C4-2B (cell line): ENCODE results near the gene AGRP.
A peak's percentile ranks its signal among the peaks of the same experiment; 100 is the strongest.
"Not testable (repeated sequence)": the region's sequence is repeated elsewhere in the genome, so short reads cannot be mapped to it uniquely, and the experiment has no call there.

ENCODE experiments used
- H3K27ac ChIP-seq: fragments of 450-650 bp; 2 replicates; pipeline ENCODE4 v1.5.1; 2017
- CTCF ChIP-seq: fragments of 450-650 bp; conservative IDR thresholded peaks from 2 replicates; pipeline ENCODE4 v1.5.1; 2017; ENCODE audit warnings: mild to moderate bottlenecking
- ZFX ChIP-seq: fragments of 450-650 bp; IDR thresholded peaks from 2 replicates; pipeline ENCODE4 v1.6.1; 2017

The AGRP gene

DNA sequence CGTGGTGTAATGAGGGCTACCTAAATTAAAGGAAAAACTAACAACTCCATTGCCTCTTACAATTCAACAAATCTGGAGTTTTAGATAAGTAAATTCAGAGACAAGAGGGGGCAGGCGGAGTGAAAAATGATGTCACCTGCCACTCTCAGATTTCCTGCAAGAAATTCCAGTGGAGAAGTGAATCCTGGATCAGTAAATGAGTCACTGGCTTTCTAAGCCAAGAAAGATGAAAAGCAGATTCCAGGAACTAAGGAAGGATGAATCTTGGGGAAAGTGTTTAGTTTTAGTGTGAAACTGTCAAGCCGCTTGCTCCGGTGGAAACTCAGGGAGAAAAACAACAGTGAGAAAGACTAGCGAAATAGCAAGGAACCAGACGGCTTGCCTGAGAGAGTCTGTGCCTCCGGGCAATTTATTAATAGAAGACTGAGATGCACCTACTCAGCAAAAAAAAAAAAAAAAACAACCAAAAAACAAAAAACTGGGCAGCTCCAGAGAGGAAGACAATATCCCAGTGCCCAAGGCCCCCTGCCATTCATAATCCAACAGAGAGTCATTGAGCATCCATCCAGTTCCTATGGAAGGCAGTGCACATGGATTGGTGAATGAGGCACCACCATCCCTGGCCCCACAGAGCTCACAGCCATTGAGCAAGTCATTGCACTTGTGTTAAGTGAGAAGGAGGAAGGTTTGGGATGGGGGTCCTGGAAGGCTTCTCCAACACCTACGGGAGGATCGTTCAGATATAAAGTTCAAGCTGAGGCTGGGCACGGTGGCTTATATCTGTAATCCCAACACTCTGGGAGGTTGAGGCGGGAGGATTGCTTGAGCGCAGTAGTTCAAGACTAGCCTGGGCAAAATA lies 33.2 kb upstream of the AGRP start:
- H3K27ac ChIP-seq = no peak overlapping the region
- TF ChIP-seq ZFX (no peak), CTCF (no peak)

DNA sequence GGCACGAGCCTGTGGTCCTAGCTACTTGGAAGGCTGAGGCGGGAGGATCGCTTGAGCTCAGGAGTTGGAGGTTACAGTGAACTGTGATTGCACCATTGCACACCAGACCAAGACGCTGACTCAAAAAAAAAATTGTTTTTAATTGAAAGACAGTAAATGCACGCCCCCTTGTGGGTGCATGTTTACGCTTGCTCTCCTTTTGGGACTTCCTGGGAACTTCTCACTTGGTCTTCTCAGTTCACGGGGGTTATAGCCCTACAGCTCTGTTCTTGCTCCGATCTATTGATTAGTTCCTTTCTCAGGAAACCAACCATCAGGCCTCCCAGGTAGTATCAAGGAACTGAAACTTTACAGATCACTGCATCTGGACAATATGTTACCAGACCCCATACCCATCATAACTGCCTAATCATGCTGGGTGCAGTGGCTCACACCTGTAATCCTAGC lies 31.1 kb upstream of the AGRP start:
- TF ChIP-seq CTCF (peak; percentile 83), ZFX (no peak)
- no peak overlapping the region for H3K27ac ChIP-seq

DNA sequence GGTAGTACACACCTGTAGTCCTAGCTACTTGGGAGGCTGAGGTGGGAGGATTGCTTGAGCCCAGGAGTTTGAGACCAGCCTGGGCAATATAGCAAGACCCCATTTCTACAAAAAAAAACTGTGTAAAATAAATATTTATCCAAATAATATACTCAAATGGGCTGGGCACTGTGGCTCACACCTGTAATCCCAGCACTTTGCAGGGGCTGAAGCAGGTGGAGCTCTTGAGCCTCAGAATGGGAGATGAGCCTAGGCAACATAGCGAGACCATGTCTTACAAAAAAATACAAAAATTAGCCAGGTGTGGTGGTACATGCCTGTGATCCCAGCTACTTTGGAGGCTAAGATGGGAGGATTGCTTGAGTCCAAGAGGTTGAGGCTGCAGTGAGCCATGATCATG lies 30.5 kb upstream of the AGRP start:
- H3K27ac ChIP-seq = not testable (repeated sequence)

DNA sequence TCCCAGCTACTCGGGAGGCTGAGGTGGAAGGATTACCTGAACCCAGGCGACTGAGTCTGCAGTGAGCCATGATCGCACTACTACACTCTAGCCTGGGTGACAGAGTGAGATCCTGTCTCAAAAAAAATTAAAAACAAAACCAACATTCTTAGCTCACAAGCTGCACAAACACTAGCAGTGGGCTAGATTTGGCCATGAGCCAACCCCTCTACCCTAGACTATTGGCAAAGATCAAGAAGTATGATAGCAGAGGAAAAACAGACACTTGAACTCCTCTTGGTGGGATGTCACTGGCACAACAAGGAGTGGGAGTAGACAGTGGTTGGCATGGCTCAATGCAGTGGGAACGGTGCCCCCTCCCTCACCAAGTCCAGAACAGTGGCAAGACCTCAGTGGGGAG lies 25.7 kb upstream of the AGRP start:
- no peak overlapping the region for H3K27ac ChIP-seq
- TF ChIP-seq ZFX (no peak), CTCF (no peak)

GRCh38 chr16:67506468-67506867 lies 23.1 kb upstream of the AGRP start:
- no peak overlapping the region for H3K27ac ChIP-seq
- no peak for TF ChIP-seq CTCF
- no peak for TF ChIP-seq ZFX

- no peak overlapping the region for H3K27ac ChIP-seq
- TF ChIP-seq ZFX = no peak
- no peak for TF ChIP-seq CTCF
Observed at GRCh38 chr16:67504031-67505021, 21.0 kb upstream of the AGRP start.

GRCh38 chr16:67499106-67499505 lies 15.8 kb upstream of the AGRP start:
- H3K27ac ChIP-seq = no peak overlapping the region
- TF ChIP-seq CTCF (no peak), ZFX (no peak)
